ENCODE data around the gene PCDHA1. TPM values are rescaled to one million over a fixed set of nuclear protein-coding genes. Genes with fewer than 3 reads are reported as not detected.

Gene PCDHA1
- total and polyA plus RNA-seq, 9 of the 15 experiments (the other 6 are each of a cell fraction or from before 2014, with no cell fraction given): not detected

DNA sequence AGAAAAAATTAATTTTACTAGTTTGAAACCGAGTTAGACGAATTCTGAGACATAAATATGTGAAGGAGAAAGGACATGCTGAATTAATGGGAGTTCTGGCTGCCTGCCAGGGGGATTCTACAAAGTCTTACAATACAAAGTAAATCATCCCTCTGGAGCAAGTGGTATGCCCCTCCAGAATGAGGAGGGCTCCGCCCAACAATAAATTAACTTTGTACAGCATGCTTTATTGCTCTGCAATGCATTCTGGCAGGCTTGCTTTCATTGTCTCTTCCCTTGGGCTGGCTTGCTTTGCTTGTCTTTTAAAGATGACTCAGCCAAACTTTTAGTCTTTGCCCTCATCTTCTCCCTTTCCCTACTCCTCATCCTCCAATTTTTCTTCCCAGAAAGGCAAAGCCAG, 253.6 kb downstream of the PCDHA1 start:
- ChIA-PET POLR2A (interaction anchor here (0.7 kb wide), 1 partner anchor 382 kb away, joined by 3 read pairs; no protein-coding TSS in a partner anchor), CTCF (ENCODE audit: low intra/inter-chr PET ratio) (no interaction called here)
- Histone ChIP-seq H3K79me2 (ENCODE audit: control insufficient read depth, insufficient read depth, low read length) (no peaks in the 10 kb centered on the region), H2AFZ (ENCODE audit: low read depth, low read length) (no peak overlapping the region), H3K9me3 (replicated peaks; ENCODE audit: control insufficient read depth, insufficient read depth, low read depth, low read length) (peaks cover 5% of the 10 kb centered on the region), H3K4me3 (no peak overlapping the region), H3K4me2 (ENCODE audit: insufficient read depth, low read length) (no peak overlapping the region), H3K9ac (ENCODE audit: insufficient read depth in 1 of 2, low read depth in 2 of 2, low read length in 2 of 2) (no peak overlapping the region), H3K4me1 (replicated peaks in 1 of 2; ENCODE audit: control insufficient read depth in 2 of 2, insufficient read depth in 2 of 2, low read length in 2 of 2) (no peaks in the 10 kb centered on the region), H4K20me1 (replicated peaks; ENCODE audit: control insufficient read depth, insufficient read depth, low read length) (no peaks in the 10 kb centered on the region), H3K36me3 (ENCODE audit: control insufficient read depth, insufficient read depth, low read length) (no peaks in the 10 kb centered on the region), H3K27me3 (ENCODE audit: control insufficient read depth in 2 of 2, insufficient read depth in 2 of 2, low read length in 2 of 2) (no peaks in the 10 kb centered on the region), H3K9me1 (ENCODE audit: control insufficient read depth, insufficient read depth, low read length) (no peaks in the 10 kb centered on the region), H3K27ac (ENCODE audit: extremely low read depth, low read depth, low read length) (no peak overlapping the region)
- BruUV-seq (replicated peaks): no TSS peak
- no peak for FAIRE-seq
- no peak for ATAC-seq
- in situ Hi-C loops (cut with MboI) (no loop called here), intact Hi-C loops (cut with micrococcal nuclease) (no loop called here)
- no peak for DNase-seq (ENCODE audit: extremely low read depth in 1 of 4, low spot score in 3 of 4)
- TF ChIP-seq, protein P1, sequence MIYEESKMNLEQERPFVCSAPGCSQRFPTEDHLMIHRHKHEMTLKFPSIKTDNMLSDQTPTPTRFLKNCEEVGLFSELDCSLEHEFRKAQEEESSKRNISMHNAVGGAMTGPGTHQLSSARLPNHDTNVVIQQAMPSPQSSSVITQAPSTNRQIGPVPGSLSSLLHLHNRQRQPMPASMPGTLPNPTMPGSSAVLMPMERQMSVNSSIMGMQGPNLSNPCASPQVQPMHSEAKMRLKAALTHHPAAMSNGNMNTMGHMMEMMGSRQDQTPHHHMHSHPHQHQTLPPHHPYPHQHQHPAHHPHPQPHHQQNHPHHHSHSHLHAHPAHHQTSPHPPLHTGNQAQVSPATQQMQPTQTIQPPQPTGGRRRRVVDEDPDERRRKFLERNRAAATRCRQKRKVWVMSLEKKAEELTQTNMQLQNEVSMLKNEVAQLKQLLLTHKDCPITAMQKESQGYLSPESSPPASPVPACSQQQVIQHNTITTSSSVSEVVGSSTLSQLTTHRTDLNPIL (CRISPR knock-in tag; IDR thresholded peaks at IDR 0.05): no peak
- no peak for TF ChIP-seq MCM2 (IDR thresholded peaks at IDR 0.05; ENCODE audit: low read depth)
- TF ChIP-seq ZNF217 (CRISPR knock-in tag; IDR thresholded peaks at IDR 0.05): no peak
- no peak for TF ChIP-seq MED1 (CRISPR knock-in tag; IDR thresholded peaks at IDR 0.05; ENCODE audit: borderline replicate concordance)
- TF ChIP-seq, protein P2, sequence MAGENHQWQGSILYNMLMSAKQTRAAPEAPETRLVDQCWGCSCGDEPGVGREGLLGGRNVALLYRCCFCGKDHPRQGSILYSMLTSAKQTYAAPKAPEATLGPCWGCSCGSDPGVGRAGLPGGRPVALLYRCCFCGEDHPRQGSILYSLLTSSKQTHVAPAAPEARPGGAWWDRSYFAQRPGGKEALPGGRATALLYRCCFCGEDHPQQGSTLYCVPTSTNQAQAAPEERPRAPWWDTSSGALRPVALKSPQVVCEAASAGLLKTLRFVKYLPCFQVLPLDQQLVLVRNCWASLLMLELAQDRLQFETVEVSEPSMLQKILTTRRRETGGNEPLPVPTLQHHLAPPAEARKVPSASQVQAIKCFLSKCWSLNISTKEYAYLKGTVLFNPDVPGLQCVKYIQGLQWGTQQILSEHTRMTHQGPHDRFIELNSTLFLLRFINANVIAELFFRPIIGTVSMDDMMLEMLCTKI (IDR thresholded peaks at IDR 0.05; ENCODE audit: partially characterized antibody): no peak
- no peak for TF ChIP-seq E2F3 (CRISPR knock-in tag; IDR thresholded peaks at IDR 0.05)
- TF ChIP-seq TBP (optimal IDR thresholded peaks at IDR 0.05; ENCODE audit: low read depth, low read length): no peak
- no peak for TF ChIP-seq ESRRB (CRISPR knock-in tag; IDR thresholded peaks at IDR 0.05; ENCODE audit: borderline replicate concordance)
- TF ChIP-seq RBM34 (IDR thresholded peaks at IDR 0.05; ENCODE audit: borderline replicate concordance, insufficient read depth, low read length): no peak
- TF ChIP-seq BDP1 (IDR thresholded peaks at IDR 0.05; ENCODE audit: insufficient read depth, insufficient read length): no peak
- no peak for TF ChIP-seq ZNF780A (CRISPR knock-in tag; IDR thresholded peaks at IDR 0.05)
- TF ChIP-seq SP2 (IDR thresholded peaks at IDR 0.05; ENCODE audit: extremely low read depth, low read depth, low read length, poor library complexity, severe bottlenecking): no peak
- no peak for TF ChIP-seq CREBBP (IDR thresholded peaks at IDR 0.05; ENCODE audit: low read depth, low read length)
- TF ChIP-seq HDAC8 (tag; IDR thresholded peaks at IDR 0.05): no peak
- no peak for TF ChIP-seq PML (IDR thresholded peaks at IDR 0.05; ENCODE audit: low read length)
- no peak for TF ChIP-seq RAD21 (CRISPR knock-in tag; conservative IDR thresholded peaks at IDR 0.05 in 1 of 2, IDR thresholded peaks at IDR 0.05 in 1 of 2)
- TF ChIP-seq ESRRA (IDR thresholded peaks at IDR 0.05; ENCODE audit: borderline replicate concordance, low read depth): no peak
- no peak for TF ChIP-seq ZFPM2 (CRISPR knock-in tag; IDR thresholded peaks at IDR 0.05)
- TF ChIP-seq CTBP1 (IDR thresholded peaks at IDR 0.05; ENCODE audit: borderline replicate concordance): no peak
- 2% methylated on average over 3 of the region's 3 CpGs for WGBS (ENCODE audit: insufficient coverage, low coverage, missing lambda C conversion rate)

Data from K562 (cell line).